GM12878 (cell line): ENCODE measurements around the gene PLXNB2. TPM values are rescaled to one million over a fixed set of nuclear protein-coding genes. Genes with fewer than 3 reads are reported as not detected.
A peak's percentile ranks its signal among the peaks of the same experiment; 100 is the strongest.

Experiments used
- BACH1 ChIP-seq: fragments of 450-650 bp; IDR thresholded peaks from 2 replicates; pipeline ENCODE4 v1.6.1; 2017; ENCODE audit warnings: mild to moderate bottlenecking, borderline replicate concordance
- FOS ChIP-seq: IDR thresholded peaks from 3 replicates; pipeline ENCODE4 v1.6.1; 2011; ENCODE audit warnings: borderline replicate concordance; ENCODE audit not compliant: insufficient read length; ENCODE audit errors: extremely low read depth
- IKZF1 ChIP-seq: fragments of 450-650 bp; conservative IDR thresholded peaks from 2 replicates; pipeline ENCODE4 v1.6.1; 2017; ENCODE audit warnings: antibody characterized with exemption, mild to moderate bottlenecking
- IRF4 ChIP-seq: IDR thresholded peaks from 2 replicates; pipeline ENCODE4 v1.6.1; 2011; ENCODE audit warnings: low read depth, low read length
- NBN ChIP-seq: fragments of 450-650 bp; IDR thresholded peaks from 2 replicates; pipeline ENCODE4 v1.6.1; 2016
- NFIC ChIP-seq: IDR thresholded peaks from 2 replicates; pipeline ENCODE4 v1.6.1; 2012; ENCODE audit warnings: low read depth, mild to moderate bottlenecking, inconsistent platforms, low read length, moderate library complexity
- NFXL1 ChIP-seq: fragments of 450-650 bp; IDR thresholded peaks from 2 replicates; pipeline ENCODE4 v1.6.1; 2017; ENCODE audit warnings: antibody characterized with exemption, mild to moderate bottlenecking, borderline replicate concordance
- PML ChIP-seq: IDR thresholded peaks from 2 replicates; pipeline ENCODE4 v1.6.1; 2012; ENCODE audit warnings: low read length, inconsistent platforms
- PRDM15 ChIP-seq: fragments of 450-650 bp; formaldehyde crosslinking; IDR thresholded peaks from 2 replicates; pipeline ENCODE4 v1.4.0; 2020; ENCODE audit warnings: mild to moderate bottlenecking, moderate library complexity
- RAD21 ChIP-seq: IDR thresholded peaks from 2 replicates; pipeline ENCODE4 v1.6.1; 2011; ENCODE audit warnings: mild to moderate bottlenecking, low read depth, low read length, moderate library complexity; ENCODE audit not compliant: insufficient read depth
- RB1 ChIP-seq: fragments of 450-650 bp; formaldehyde crosslinking; IDR thresholded peaks from 2 replicates; pipeline ENCODE4 v1.6.1; 2017; ENCODE audit warnings: mild to moderate bottlenecking, borderline replicate concordance
- SMARCA5 ChIP-seq: fragments of 450-650 bp; IDR thresholded peaks from 2 replicates; pipeline ENCODE4 v1.6.1; 2017; ENCODE audit warnings: mild to moderate bottlenecking
- SRF ChIP-seq, 2 experiments: IDR thresholded peaks; 2 replicates each; pipeline ENCODE4 v1.6.1; 2011; ENCODE audit warnings: low read depth in 2 of 2, low read length in 2 of 2, mild to moderate bottlenecking in 1 of 2, moderate library complexity in 1 of 2
- STAT1 ChIP-seq: fragments of 450-650 bp; conservative IDR thresholded peaks from 2 replicates; pipeline ENCODE4 v1.6.1; 2014; ENCODE audit warnings: antibody characterized with exemption, mild to moderate bottlenecking
- SUPT20H ChIP-seq: IDR thresholded peaks from 2 replicates; pipeline ENCODE4 v1.6.1; 2011; ENCODE audit warnings: low read depth, mild to moderate bottlenecking, low read length, moderate library complexity, borderline replicate concordance; ENCODE audit not compliant: control insufficient read depth
- ZBED1 ChIP-seq: IDR thresholded peaks from 2 replicates; pipeline ENCODE4 v1.6.1; 2016; ENCODE audit warnings: borderline replicate concordance
- ZNF384 ChIP-seq: IDR thresholded peaks from 2 replicates; pipeline ENCODE4 v1.6.1; 2012; ENCODE audit warnings: low read depth, mild to moderate bottlenecking, low read length, improper control_type of control experiment, borderline replicate concordance
- polyA plus RNA-seq, 11 experiments: library from polyadenylated mRNA; depleted of rRNA in 4 of 11; unstranded in 6 of 11; stranded (reverse) in 5 of 11; fragments of >200 nt; fragmentation: Nextera tagmentation in 4 of 11; fragmentation: Illumina TruSeq in 1 of 11; extraction: Ambion mirVana in 4 of 11; extraction: Trizol in 1 of 11; gene quantifications; 1 replicate in 1 of 11; 2 replicates in 10 of 11; pipeline versions ENCODE4 v1.2.1 to v1.2.3, GENCODE V29; 2011 to 2016; ENCODE audit warnings: inconsistent platforms in 2 of 11, missing spikeins in 2 of 11, low read depth in 1 of 11
- total RNA-seq, 4 experiments: library from RNA; depleted of rRNA in 3 of 4; stranded (reverse); fragments of >200 nt in 3 of 4; fragmentation: Illumina TruSeq in 1 of 4; extraction: Trizol in 1 of 4; gene quantifications; 2 replicates each; pipeline versions ENCODE4 v1.2.1 to v1.2.3, GENCODE V29; 2013 to 2021
- TF ChIP-seq, protein P1 (sequence below): fragments of 450-650 bp; IDR thresholded peaks from 2 replicates; pipeline ENCODE4 v1.6.1; 2017; ENCODE audit warnings: low read depth, mild to moderate bottlenecking, moderate library complexity
- TF ChIP-seq, protein P2 (sequence below): IDR thresholded peaks from 2 replicates; pipeline ENCODE4 v1.6.1; 2011; ENCODE audit warnings: borderline replicate concordance, low read depth, mild to moderate bottlenecking, moderate library complexity, low read length; ENCODE audit not compliant: insufficient read depth, poor library complexity, severe bottlenecking
- TF ChIP-seq, protein P3 (sequence below): IDR thresholded peaks from 2 replicates; pipeline ENCODE4 v1.6.1; 2011; ENCODE audit warnings: borderline replicate concordance, low read depth, mild to moderate bottlenecking, moderate library complexity, mixed read lengths, low read length; ENCODE audit not compliant: insufficient read depth; ENCODE audit errors: extremely low read length
- TF ChIP-seq, protein P4 (sequence below): fragments of 450-650 bp; IDR thresholded peaks from 2 replicates; pipeline ENCODE4 v1.6.1; 2014; ENCODE audit warnings: mild to moderate bottlenecking

The PLXNB2 gene
- total and polyA plus RNA-seq, 10 of the 15 experiments (the other 5 are each of a cell fraction or from before 2014, with no cell fraction given): 0.68 to 134 (median 41.9) TPM

DNA sequence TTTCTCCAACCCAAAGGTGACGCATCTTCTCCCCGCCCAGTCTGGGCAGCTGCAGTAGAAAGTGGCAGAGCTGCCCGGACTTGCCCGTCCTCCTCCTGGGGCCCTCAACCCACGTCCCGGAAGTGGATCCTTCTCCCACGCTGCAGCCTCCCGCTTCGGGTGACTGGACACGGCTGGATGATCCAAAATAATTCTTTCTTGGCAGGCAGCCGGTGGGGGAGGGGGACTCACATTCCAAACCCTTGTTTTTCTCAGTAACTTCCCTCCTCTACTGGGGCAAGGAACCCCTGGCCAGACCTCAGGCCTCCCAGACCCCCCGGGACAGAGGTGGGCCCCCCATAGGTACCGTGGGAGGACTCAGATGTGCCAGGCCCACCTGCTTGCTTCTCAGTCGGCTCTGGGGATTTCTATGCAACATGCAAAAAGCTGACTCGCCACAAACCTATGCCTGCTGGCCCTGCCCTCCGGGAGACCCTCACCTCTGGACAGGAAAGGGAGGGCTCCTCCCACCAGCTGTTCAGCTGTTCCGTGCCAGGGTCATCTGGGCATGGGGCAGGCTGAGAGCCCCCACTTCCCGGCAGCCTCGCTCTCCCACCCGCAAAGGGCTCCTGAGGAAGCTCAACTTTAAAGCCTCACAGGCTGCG is 1.4 kb downstream of the PLXNB2 start (continued):
- TF ChIP-seq NFIC: no peak; the same call in 1 of the 2 replicates
- TF ChIP-seq RB1: no peak
- TF ChIP-seq SMARCA5: no peak
- TF ChIP-seq, protein P1, sequence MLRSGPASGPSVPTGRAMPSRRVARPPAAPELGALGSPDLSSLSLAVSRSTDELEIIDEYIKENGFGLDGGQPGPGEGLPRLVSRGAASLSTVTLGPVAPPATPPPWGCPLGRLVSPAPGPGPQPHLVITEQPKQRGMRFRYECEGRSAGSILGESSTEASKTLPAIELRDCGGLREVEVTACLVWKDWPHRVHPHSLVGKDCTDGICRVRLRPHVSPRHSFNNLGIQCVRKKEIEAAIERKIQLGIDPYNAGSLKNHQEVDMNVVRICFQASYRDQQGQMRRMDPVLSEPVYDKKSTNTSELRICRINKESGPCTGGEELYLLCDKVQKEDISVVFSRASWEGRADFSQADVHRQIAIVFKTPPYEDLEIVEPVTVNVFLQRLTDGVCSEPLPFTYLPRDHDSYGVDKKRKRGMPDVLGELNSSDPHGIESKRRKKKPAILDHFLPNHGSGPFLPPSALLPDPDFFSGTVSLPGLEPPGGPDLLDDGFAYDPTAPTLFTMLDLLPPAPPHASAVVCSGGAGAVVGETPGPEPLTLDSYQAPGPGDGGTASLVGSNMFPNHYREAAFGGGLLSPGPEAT: peak; percentile 72
- no peak; the same call in 1 of the 2 replicates for TF ChIP-seq BACH1
- no peak for TF ChIP-seq FOS
- no peak for TF ChIP-seq PML
- TF ChIP-seq SRF (IDR thresholded peaks at IDR 0.05; ENCODE audit: low read depth in 2 of 2, low read length in 2 of 2): no peak
- TF ChIP-seq ZBED1: 0 out of 2 replicates have a peak, but pooled peaks have one; percentile 44
- TF ChIP-seq RAD21: no peak
- no peak for TF ChIP-seq IRF4
- no peak for TF ChIP-seq STAT1
- no peak for TF ChIP-seq NFXL1
- TF ChIP-seq, protein P2, sequence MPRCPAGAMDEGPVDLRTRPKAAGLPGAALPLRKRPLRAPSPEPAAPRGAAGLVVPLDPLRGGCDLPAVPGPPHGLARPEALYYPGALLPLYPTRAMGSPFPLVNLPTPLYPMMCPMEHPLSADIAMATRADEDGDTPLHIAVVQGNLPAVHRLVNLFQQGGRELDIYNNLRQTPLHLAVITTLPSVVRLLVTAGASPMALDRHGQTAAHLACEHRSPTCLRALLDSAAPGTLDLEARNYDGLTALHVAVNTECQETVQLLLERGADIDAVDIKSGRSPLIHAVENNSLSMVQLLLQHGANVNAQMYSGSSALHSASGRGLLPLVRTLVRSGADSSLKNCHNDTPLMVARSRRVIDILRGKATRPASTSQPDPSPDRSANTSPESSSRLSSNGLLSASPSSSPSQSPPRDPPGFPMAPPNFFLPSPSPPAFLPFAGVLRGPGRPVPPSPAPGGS: peak; percentile 68
- TF ChIP-seq, protein P3, sequence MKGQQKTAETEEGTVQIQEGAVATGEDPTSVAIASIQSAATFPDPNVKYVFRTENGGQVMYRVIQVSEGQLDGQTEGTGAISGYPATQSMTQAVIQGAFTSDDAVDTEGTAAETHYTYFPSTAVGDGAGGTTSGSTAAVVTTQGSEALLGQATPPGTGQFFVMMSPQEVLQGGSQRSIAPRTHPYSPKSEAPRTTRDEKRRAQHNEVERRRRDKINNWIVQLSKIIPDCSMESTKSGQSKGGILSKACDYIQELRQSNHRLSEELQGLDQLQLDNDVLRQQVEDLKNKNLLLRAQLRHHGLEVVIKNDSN: no peak
- TF ChIP-seq PRDM15: no peak
- TF ChIP-seq, protein P4, sequence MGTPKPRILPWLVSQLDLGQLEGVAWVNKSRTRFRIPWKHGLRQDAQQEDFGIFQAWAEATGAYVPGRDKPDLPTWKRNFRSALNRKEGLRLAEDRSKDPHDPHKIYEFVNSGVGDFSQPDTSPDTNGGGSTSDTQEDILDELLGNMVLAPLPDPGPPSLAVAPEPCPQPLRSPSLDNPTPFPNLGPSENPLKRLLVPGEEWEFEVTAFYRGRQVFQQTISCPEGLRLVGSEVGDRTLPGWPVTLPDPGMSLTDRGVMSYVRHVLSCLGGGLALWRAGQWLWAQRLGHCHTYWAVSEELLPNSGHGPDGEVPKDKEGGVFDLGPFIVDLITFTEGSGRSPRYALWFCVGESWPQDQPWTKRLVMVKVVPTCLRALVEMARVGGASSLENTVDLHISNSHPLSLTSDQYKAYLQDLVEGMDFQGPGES: no peak
- peak; percentile 97 for TF ChIP-seq IKZF1
- no peak for TF ChIP-seq ZNF384
- peak; percentile 77; the same call in 1 of the 2 replicates for TF ChIP-seq NBN
- TF ChIP-seq SUPT20H: no peak
